K562 (cell line): ENCODE measurements around the gene PRR23E.

Source experiments
- BACH1 ChIP-seq: fragments of 200-800 bp; sonication (Bioruptor generic); IDR thresholded peaks from 2 replicates; pipeline ENCODE4 v1.6.1; 2016; ENCODE audit warnings: missing genetic modification characterization, missing compliant biosample characterization
- CTCF ChIP-seq, 3 experiments: IDR thresholded peaks in 2 of 3; conservative IDR thresholded peaks in 1 of 3; 2 replicates each; pipeline ENCODE4 v1.5.1; 2011 to 2012; ENCODE audit warnings: low read length in 3 of 3, mild to moderate bottlenecking in 3 of 3, control low read depth in 2 of 3, improper control_type of control experiment in 1 of 3, inconsistent platforms in 1 of 3, low read depth in 1 of 3, mixed read lengths in 1 of 3, moderate library complexity in 1 of 3; ENCODE audit not compliant: insufficient read depth in 2 of 3
- FOXM1 ChIP-seq, 2 experiments: fragments of 450-650 bp in 1 of 2; sonication (generic) in 1 of 2; formaldehyde crosslinking in 1 of 2; IDR thresholded peaks; 2 replicates each; pipeline versions ENCODE4 v1.6.1 to v1.9.0; 2017 to 2022; ENCODE audit warnings: low read depth in 2 of 2, mild to moderate bottlenecking in 2 of 2, missing genetic modification reagents in 1 of 2, moderate library complexity in 1 of 2
- HNRNPH1 ChIP-seq: fragments of 200-400 bp; formaldehyde crosslinking; optimal IDR thresholded peaks from 2 replicates; pipeline ENCODE3; 2017; ENCODE audit warnings: low read depth, mild to moderate bottlenecking, low read length, moderate library complexity
- JUND ChIP-seq, 2 experiments: IDR thresholded peaks; 2 replicates in 1 of 2; 3 replicates in 1 of 2; pipeline ENCODE4 v1.6.1; 2011; ENCODE audit warnings: borderline replicate concordance in 2 of 2, low read depth in 2 of 2, low read length in 2 of 2, improper control_type of control experiment in 1 of 2, missing biosample characterization in 1 of 2, missing genetic modification characterization in 1 of 2, missing genetic modification reagents in 1 of 2
- NRF1 ChIP-seq, 2 experiments: fragments of 450-650 bp; IDR thresholded peaks in 1 of 2; conservative IDR thresholded peaks in 1 of 2; 2 replicates each; pipeline ENCODE4 v1.6.1; 2014; ENCODE audit warnings: mild to moderate bottlenecking in 2 of 2
- U2AF2 ChIP-seq: fragments of 200-400 bp; formaldehyde crosslinking; optimal IDR thresholded peaks from 2 replicates; pipeline ENCODE3; 2017; ENCODE audit warnings: low read depth, mild to moderate bottlenecking, low read length
- YBX1 ChIP-seq: fragments of 450-650 bp; IDR thresholded peaks from 2 replicates; pipeline ENCODE4 v1.7.1; 2016; ENCODE audit warnings: mild to moderate bottlenecking
- ZFX ChIP-seq: sonication (generic); formaldehyde crosslinking; IDR thresholded peaks from 2 replicates; pipeline ENCODE4 v1.8.0; 2022; ENCODE audit warnings: mild to moderate bottlenecking, missing genetic modification reagents, moderate library complexity
- ZSCAN29 ChIP-seq: fragments of 450-650 bp; IDR thresholded peaks from 2 replicates; pipeline ENCODE4 v1.6.1; 2017

GRCh38 chr3:127226457-127226856 lies 33.5 kb downstream of the PRR23E start:
- TF ChIP-seq FOXM1 (IDR thresholded peaks at IDR 0.05; ENCODE audit: low read depth) (no peak), FOXM1 (CRISPR knock-in tag; IDR thresholded peaks at IDR 0.05; ENCODE audit: low read depth) (no peak), NRF1 (conservative IDR thresholded peaks at IDR 0.05 in 1 of 2, IDR thresholded peaks at IDR 0.05 in 1 of 2) (no peak), YBX1 (no peak), ZFX (CRISPR knock-in tag) (no peak), CTCF (IDR thresholded peaks at IDR 0.05 in 2 of 3, conservative IDR thresholded peaks at IDR 0.05 in 1 of 3; ENCODE audit: insufficient read depth in 2 of 3, low read depth in 1 of 3, low read length in 3 of 3) (no peak), ZSCAN29 (no peak), HNRNPH1 (no peak), BACH1 (tag) (no peak), U2AF2 (no peak), JUND (IDR thresholded peaks at IDR 0.05; ENCODE audit: borderline replicate concordance, low read depth, low read length) (no peak), JUND (tag; IDR thresholded peaks at IDR 0.05; ENCODE audit: borderline replicate concordance, low read depth, low read length) (no peak)
